Mammary epithelial cell (primary cell): ENCODE measurements around the gene RAB3IL1.

Source experiments
- EZH2 ChIP-seq: IDR thresholded peaks from 2 replicates; pipeline ENCODE4 v1.6.1; 2012; ENCODE audit warnings: low read length, inconsistent platforms, borderline replicate concordance
- TF ChIP-seq, protein P1 (sequence below), 2 donors: IDR thresholded peaks in 1 of 2; conservative IDR thresholded peaks in 1 of 2; 2 replicates each; pipeline ENCODE4 v1.5.1; 2011 to 2012; ENCODE audit warnings: inconsistent platforms in 2 of 2, low read length in 2 of 2, mild to moderate bottlenecking in 2 of 2, control low read depth in 1 of 2, low read depth in 1 of 2; ENCODE audit not compliant: insufficient read depth in 1 of 2; ENCODE audit errors: extremely low read depth in 1 of 2

DNA sequence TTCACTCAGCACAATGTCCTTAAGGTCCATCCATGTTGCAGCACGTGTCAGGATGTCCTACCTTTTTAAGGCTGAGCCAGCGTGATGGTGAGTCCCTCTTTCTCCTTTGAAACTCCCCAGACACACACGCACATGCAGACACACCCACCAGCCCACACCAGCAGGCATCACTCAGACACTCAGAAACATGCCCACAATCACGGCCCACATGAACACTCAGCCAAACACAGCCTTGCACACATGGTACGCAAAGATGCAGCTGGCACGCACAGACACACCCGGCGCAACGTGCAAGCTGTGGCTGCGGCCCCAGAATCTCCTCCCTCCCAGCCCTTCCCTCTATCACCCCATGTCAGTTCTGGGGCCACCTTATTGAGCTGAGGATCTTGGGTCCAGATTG is 34.0 kb downstream of the RAB3IL1 start:
- TF ChIP-seq, protein P1, sequence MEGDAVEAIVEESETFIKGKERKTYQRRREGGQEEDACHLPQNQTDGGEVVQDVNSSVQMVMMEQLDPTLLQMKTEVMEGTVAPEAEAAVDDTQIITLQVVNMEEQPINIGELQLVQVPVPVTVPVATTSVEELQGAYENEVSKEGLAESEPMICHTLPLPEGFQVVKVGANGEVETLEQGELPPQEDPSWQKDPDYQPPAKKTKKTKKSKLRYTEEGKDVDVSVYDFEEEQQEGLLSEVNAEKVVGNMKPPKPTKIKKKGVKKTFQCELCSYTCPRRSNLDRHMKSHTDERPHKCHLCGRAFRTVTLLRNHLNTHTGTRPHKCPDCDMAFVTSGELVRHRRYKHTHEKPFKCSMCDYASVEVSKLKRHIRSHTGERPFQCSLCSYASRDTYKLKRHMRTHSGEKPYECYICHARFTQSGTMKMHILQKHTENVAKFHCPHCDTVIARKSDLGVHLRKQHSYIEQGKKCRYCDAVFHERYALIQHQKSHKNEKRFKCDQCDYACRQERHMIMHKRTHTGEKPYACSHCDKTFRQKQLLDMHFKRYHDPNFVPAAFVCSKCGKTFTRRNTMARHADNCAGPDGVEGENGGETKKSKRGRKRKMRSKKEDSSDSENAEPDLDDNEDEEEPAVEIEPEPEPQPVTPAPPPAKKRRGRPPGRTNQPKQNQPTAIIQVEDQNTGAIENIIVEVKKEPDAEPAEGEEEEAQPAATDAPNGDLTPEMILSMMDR (conservative IDR thresholded peaks at IDR 0.05 in 1 of 2, IDR thresholded peaks at IDR 0.05 in 1 of 2; ENCODE audit: extremely low read depth in 1 of 2, insufficient read depth in 1 of 2, low read depth in 1 of 2, low read length in 2 of 2), result no peak
- TF ChIP-seq EZH2, result no peak
